Kidney capillary endothelial cell (primary cell): ENCODE measurements around the gene COG7.

ENCODE experiments used
- DNase-seq: peaks from one replicate; pipeline ENCODE4 v3.0.0-alpha.2; 2018; ENCODE audit warnings: low spot score

COG7 gene

GRCh38 chr16:23359092-23359760 lies 93.8 kb downstream of the COG7 start:
- no peak for DNase-seq

- no peak for DNase-seq
Measured at GRCh38 chr16:23357761-23358290, 95.2 kb downstream of the COG7 start.

- no peak for DNase-seq
Measured at GRCh38 chr16:23356941-23357340, 96.0 kb downstream of the COG7 start.

GRCh38 chr16:23355106-23355670 lies 97.8 kb downstream of the COG7 start:
- no peak for DNase-seq

- DNase-seq = no peak
Measured at GRCh38 chr16:23354246-23354645, 98.7 kb downstream of the COG7 start.

- DNase-seq = no peak
Measured at GRCh38 chr16:23353440-23353839, 99.5 kb downstream of the COG7 start.

GRCh38 chr16:23351360-23351759 lies 101.6 kb downstream of the COG7 start:
- DNase-seq = no peak

GRCh38 chr16:23348579-23349469 lies 104.2 kb downstream of the COG7 start:
- DNase-seq = no peak

GRCh38 chr16:23345237-23345636 lies 107.8 kb downstream of the COG7 start:
- no peak for DNase-seq

GRCh38 chr16:23343643-23344612 lies 109.1 kb downstream of the COG7 start:
- DNase-seq = no peak

- DNase-seq = no peak
Measured at GRCh38 chr16:23342083-23342640, 110.8 kb downstream of the COG7 start.

GRCh38 chr16:23339787-23340186 lies 113.2 kb downstream of the COG7 start:
- DNase-seq = no peak
